ENCODE measurements around the gene BST2. TPM values are rescaled to one million over a fixed set of nuclear protein-coding genes. Genes with fewer than 3 reads are reported as not detected.

BST2 gene
- polyA plus RNA-seq, 1 of the 3 experiments (the other 2 are of a cell fraction) = 5.7 TPM

- TF ChIP-seq EP300 (IDR thresholded peaks at IDR 0.05; ENCODE audit: borderline replicate concordance in 1 of 2, low read depth in 1 of 2, low read length in 1 of 2) = no peak
- Histone ChIP-seq H3K9me2 (no peaks in the 10 kb centered on the region), H3K4me2 (no peak overlapping the region), H3K9ac (no peak overlapping the region), H2AFZ (ENCODE audit: low read depth) (no peak overlapping the region), H3K36me3 (replicated peaks in 1 of 2; ENCODE audit: control insufficient read depth in 1 of 2, insufficient read depth in 2 of 2, low read length in 1 of 2) (no peaks in the 10 kb centered on the region), H3K9me3 (no peaks in the 10 kb centered on the region), H4K20me1 (ENCODE audit: insufficient read depth) (no peaks in the 10 kb centered on the region), H3K4me3 (ENCODE audit: low read depth in 2 of 2, low read length in 1 of 2) (no peak overlapping the region), H3F3A (replicated peaks; ENCODE audit: insufficient read depth) (no peaks in the 10 kb centered on the region), H3K4me1 (ENCODE audit: control insufficient read depth in 1 of 2, insufficient read depth in 2 of 2, low read depth in 1 of 2, low read length in 1 of 2) (peaks cover 0 to 23% of the 10 kb centered on the region in 2 experiments; a peak in 1 of 4 replicates), H3K27me3 (ENCODE audit: insufficient read depth) (no peaks in the 10 kb centered on the region), H3K27ac (ENCODE audit: low read depth in 2 of 2, low read length in 1 of 2) (no peak overlapping the region), H3K79me2 (ENCODE audit: insufficient read depth) (no peaks in the 10 kb centered on the region)
- POLR2A ChIA-PET = interaction anchor here (1.2 kb wide), 1 partner anchor 13 kb away, joined by 4 read pairs; no protein-coding TSS in a partner anchor
- WGBS (ENCODE audit: low lambda C conversion rate) = 98% methylated on average over 6 of the region's 6 CpGs
- no peak for DNase-seq
- CTCF ChIA-PET = interaction anchor here (0.6 to 1.7 kb wide), 4 partner anchors 10 to 58 kb away, joined by 3 to 8 read pairs (median 3); partner anchors contain the start of gene MVB12A
Measured at GRCh38 chr19:17404015-17404414, 1.4 kb downstream of the BST2 start.

GRCh38 chr19:17402982-17403855 is 2.2 kb downstream of the BST2 start:
- H2AFZ ChIP-seq (ENCODE audit: low read depth) = no peak overlapping the region
- ChIA-PET CTCF (interaction anchor here (0.6 to 1.7 kb wide), 5 partner anchors 12 to 58 kb away, joined by 3 to 8 read pairs (median 3); partner anchors contain the start of gene MVB12A), POLR2A (interaction anchor here (1.2 kb wide), 1 partner anchor 12 kb away, joined by 4 read pairs; no protein-coding TSS in a partner anchor)
- H3K79me2 ChIP-seq (ENCODE audit: insufficient read depth) = no peaks in the 10 kb centered on the region
- WGBS (ENCODE audit: low lambda C conversion rate) = 33% methylated on average over 29 of the region's 36 CpGs
- no peak for TF ChIP-seq RAD21 (IDR thresholded peaks at IDR 0.05; ENCODE audit: low read length)
- TF ChIP-seq TCF12 (IDR thresholded peaks at IDR 0.05) = no peak
- TF ChIP-seq GATA2 (CRISPR knock-in tag; IDR thresholded peaks at IDR 0.05) = no peak
- no peak for TF ChIP-seq JUND (IDR thresholded peaks at IDR 0.05)
- no peaks in the 10 kb centered on the region for H3K27me3 ChIP-seq (ENCODE audit: insufficient read depth)
- H3K27ac ChIP-seq (ENCODE audit: low read depth in 2 of 2, low read length in 1 of 2) = no peak overlapping the region; a peak in 1 of 4 replicates
- no peak overlapping the region for H3K4me2 ChIP-seq
- no peaks in the 10 kb centered on the region for H3K9me3 ChIP-seq
- DNase-seq = peak; percentile 98
- no peaks in the 10 kb centered on the region for H3K9me2 ChIP-seq
- no peaks in the 10 kb centered on the region for H3F3A ChIP-seq (replicated peaks; ENCODE audit: insufficient read depth)
- no peak overlapping the region for H3K9ac ChIP-seq
- no peaks in the 10 kb centered on the region for H4K20me1 ChIP-seq (ENCODE audit: insufficient read depth)
- no peaks in the 10 kb centered on the region for H3K36me3 ChIP-seq (replicated peaks in 1 of 2; ENCODE audit: control insufficient read depth in 1 of 2, insufficient read depth in 2 of 2, low read length in 1 of 2)
- H3K4me3 ChIP-seq (ENCODE audit: low read depth in 2 of 2, low read length in 1 of 2) = peak overlapping the region in 1 of 2 experiments; percentile 28; a peak in 2 of 4 replicates
- peaks cover 0 to 23% of the 10 kb centered on the region in 2 experiments; a peak in 1 of 4 replicates for H3K4me1 ChIP-seq (ENCODE audit: control insufficient read depth in 1 of 2, insufficient read depth in 2 of 2, low read depth in 1 of 2, low read length in 1 of 2)

- no peak overlapping the region for H3K27ac ChIP-seq (ENCODE audit: low read depth in 2 of 2, low read length in 1 of 2)
- TF ChIP-seq FOXJ3 (CRISPR knock-in tag; IDR thresholded peaks at IDR 0.05) = no peak
- no peak for TF ChIP-seq SMC3 (IDR thresholded peaks at IDR 0.05; ENCODE audit: low read depth, low read length)
- TF ChIP-seq MEF2A (IDR thresholded peaks at IDR 0.05; ENCODE audit: borderline replicate concordance, low read depth) = no peak
- TF ChIP-seq NRF1 (IDR thresholded peaks at IDR 0.05; ENCODE audit: low read depth, low read length) = no peak
- no peak for TF ChIP-seq PBX3 (IDR thresholded peaks at IDR 0.05)
- TF ChIP-seq TAF1 (IDR thresholded peaks at IDR 0.05; ENCODE audit: borderline replicate concordance, low read depth, low read length) = no peak
- no peak for TF ChIP-seq RFX5 (IDR thresholded peaks at IDR 0.05; ENCODE audit: low read length)
- peaks cover 0 to 23% of the 10 kb centered on the region in 2 experiments; a peak in 1 of 4 replicates for H3K4me1 ChIP-seq (ENCODE audit: control insufficient read depth in 1 of 2, insufficient read depth in 2 of 2, low read depth in 1 of 2, low read length in 1 of 2)
- H3K9me3 ChIP-seq = no peaks in the 10 kb centered on the region
- H3K36me3 ChIP-seq (replicated peaks in 1 of 2; ENCODE audit: control insufficient read depth in 1 of 2, insufficient read depth in 2 of 2, low read length in 1 of 2) = no peaks in the 10 kb centered on the region
- H4K20me1 ChIP-seq (ENCODE audit: insufficient read depth) = no peaks in the 10 kb centered on the region
- no peak overlapping the region for H3K9ac ChIP-seq
- ChIA-PET POLR2A (no interaction called here), CTCF (interaction anchor here (1.2 kb wide), 1 partner anchor 9 kb away, joined by 4 read pairs; no protein-coding TSS in a partner anchor)
- DNase-seq = no peak
- H3K9me2 ChIP-seq = no peaks in the 10 kb centered on the region
- H3F3A ChIP-seq (replicated peaks; ENCODE audit: insufficient read depth) = no peaks in the 10 kb centered on the region
- H3K4me3 ChIP-seq (ENCODE audit: low read depth in 2 of 2, low read length in 1 of 2) = no peak overlapping the region
- H3K4me2 ChIP-seq = no peak overlapping the region
- no peaks in the 10 kb centered on the region for H3K27me3 ChIP-seq (ENCODE audit: insufficient read depth)
- H2AFZ ChIP-seq (ENCODE audit: low read depth) = no peak overlapping the region
- no peaks in the 10 kb centered on the region for H3K79me2 ChIP-seq (ENCODE audit: insufficient read depth)
- 97% methylated on average over 6 of the region's 6 CpGs for WGBS (ENCODE audit: low lambda C conversion rate)
Measured at GRCh38 chr19:17401628-17402027, 3.8 kb downstream of the BST2 start.
